Skeletal muscle tissue (tissue), 4 donors: ENCODE data around the gene FYCO1. TPM values are rescaled to one million over a fixed set of nuclear protein-coding genes. Genes with fewer than 3 reads are reported as not detected.

Source experiments
- H3K27ac ChIP-seq: one replicate; pipeline ENCODE4 v1.7.0; 2013; ENCODE audit warnings: mild to moderate bottlenecking, low read depth, low read length, inconsistent platforms
- H3K27me3 ChIP-seq, 3 donors: one replicate each; pipeline ENCODE4 v1.7.0; 2013; ENCODE audit warnings: low read length in 3 of 3; ENCODE audit not compliant: control insufficient read depth in 3 of 3, insufficient read depth in 3 of 3
- H3K36me3 ChIP-seq, 3 donors: one replicate each; pipeline ENCODE4 v1.7.0; 2013; ENCODE audit warnings: low read length in 3 of 3; ENCODE audit not compliant: control insufficient read depth in 3 of 3, insufficient read depth in 3 of 3
- H3K4me1 ChIP-seq, 3 donors: one replicate each; pipeline ENCODE4 v1.7.0; 2013; ENCODE audit warnings: low read length in 3 of 3, mild to moderate bottlenecking in 3 of 3; ENCODE audit not compliant: control insufficient read depth in 3 of 3, insufficient read depth in 3 of 3
- H3K4me3 ChIP-seq, 3 donors: one replicate each; pipeline ENCODE4 v1.7.0; 2013; ENCODE audit warnings: low read length in 3 of 3
- H3K9ac ChIP-seq, 3 donors: one replicate each; pipeline ENCODE4 v1.7.0; 2013; ENCODE audit warnings: low read length in 3 of 3, mild to moderate bottlenecking in 3 of 3, moderate library complexity in 2 of 3, low read depth in 1 of 3
- H3K9me3 ChIP-seq, 3 donors: one replicate each; pipeline ENCODE4 v1.7.0; 2013; ENCODE audit warnings: low read length in 3 of 3; ENCODE audit not compliant: control insufficient read depth in 3 of 3
- total RNA-seq: library from RNA; depleted of rRNA; stranded (reverse); fragments of >200 nt; gene quantifications from one replicate; pipeline ENCODE4 v1.2.3, GENCODE V29; 2014
- donor health status: Osteomylitis.

FYCO1 gene
- total RNA-seq, 1 donor from 2014 or later, result 16.7 TPM

DNA sequence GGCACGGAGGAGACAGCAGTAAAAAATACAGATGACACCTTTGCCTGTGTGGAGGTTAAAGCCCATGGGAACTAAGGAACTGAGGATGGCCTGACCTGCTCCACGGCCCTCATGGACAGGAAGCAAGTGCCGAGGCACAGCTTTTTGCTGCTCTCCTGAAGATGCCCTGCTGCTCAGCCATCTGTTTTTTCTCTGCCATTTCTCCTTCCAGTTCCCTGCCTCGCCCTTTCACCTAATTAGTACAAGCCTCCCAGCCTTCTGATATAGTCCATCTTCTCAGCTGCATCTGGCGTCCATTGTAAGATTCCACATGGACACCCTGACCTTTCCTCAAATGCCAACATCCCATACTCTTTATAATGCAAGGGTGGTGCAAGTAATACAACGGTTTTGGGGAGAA lies 64.1 kb downstream of the FYCO1 start:
- no peak overlapping the region for H3K4me3 ChIP-seq
- no peak overlapping the region for H3K27ac ChIP-seq
- no peak overlapping the region for H3K9ac ChIP-seq
- H3K27me3 ChIP-seq, result no peaks in the 10 kb centered on the region
- no peaks in the 10 kb centered on the region for H3K4me1 ChIP-seq
- H3K9me3 ChIP-seq, result no peaks in the 10 kb centered on the region
- H3K36me3 ChIP-seq, result peaks cover 86 to 96% (median 94%) of the 10 kb centered on the region in 3 donors

DNA sequence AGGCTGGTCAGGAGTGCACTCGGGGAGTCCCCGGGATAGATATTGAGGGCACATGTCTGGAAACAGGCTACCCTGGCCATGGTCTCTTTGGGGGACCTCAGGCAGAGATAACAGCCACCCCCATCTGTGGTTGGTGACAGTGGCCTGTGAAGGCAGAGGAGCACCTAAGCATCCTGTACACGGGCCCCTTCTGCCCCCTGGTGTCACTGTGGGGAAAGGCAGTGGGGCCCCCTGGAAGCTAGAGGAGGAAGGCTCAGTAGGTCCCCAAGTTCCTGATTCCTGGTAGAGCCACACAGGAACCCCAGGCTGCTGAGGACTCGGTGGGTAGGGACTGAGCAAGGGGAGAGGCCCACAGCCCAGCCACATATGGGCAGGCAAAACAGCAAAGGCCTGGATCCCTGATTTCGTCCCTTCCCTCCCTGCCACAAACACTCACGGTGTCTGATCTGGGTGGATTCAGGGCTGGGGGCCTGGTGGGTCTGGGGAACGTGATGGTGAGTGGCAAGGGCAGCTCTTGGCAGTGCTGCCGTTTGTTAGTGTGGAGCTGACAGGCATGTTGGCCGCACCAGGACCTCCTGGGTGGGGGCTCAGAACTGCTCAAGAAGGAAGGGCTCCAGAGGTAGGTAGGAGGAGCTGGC lies 66.5 kb downstream of the FYCO1 start:
- Histone ChIP-seq H3K4me3 (no peak overlapping the region), H3K36me3 (peaks cover 69 to 83% (median 78%) of the 10 kb centered on the region in 3 donors), H3K9ac (peak overlapping the region in 1 of 3 donors; percentile 8), H3K27me3 (no peaks in the 10 kb centered on the region), H3K4me1 (no peaks in the 10 kb centered on the region), H3K27ac (no peak overlapping the region), H3K9me3 (no peaks in the 10 kb centered on the region)

DNA sequence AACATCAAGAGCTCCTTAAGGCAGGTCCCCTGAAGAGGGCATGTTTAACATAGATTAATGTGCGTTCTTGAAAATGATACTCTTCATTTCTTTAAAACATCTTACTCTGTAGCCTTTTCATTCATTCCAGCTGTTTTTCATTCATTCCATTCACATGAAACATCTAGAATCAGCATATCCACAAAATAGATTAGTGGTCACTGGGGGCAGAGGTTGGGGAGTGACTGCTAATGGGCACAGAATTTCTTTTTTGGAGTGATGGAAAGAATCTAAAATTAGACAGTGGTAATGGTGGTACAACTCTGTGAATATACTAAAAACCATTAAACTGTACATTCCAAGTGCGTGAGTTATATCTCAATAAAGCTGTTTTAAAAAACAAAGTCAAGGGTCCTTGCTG lies 67.7 kb downstream of the FYCO1 start:
- Histone ChIP-seq H3K4me3 (no peak overlapping the region), H3K27ac (no peak overlapping the region), H3K9me3 (no peaks in the 10 kb centered on the region), H3K9ac (no peak overlapping the region), H3K27me3 (no peaks in the 10 kb centered on the region), H3K4me1 (no peaks in the 10 kb centered on the region), H3K36me3 (peaks cover 72 to 85% (median 78%) of the 10 kb centered on the region in 3 donors)

DNA sequence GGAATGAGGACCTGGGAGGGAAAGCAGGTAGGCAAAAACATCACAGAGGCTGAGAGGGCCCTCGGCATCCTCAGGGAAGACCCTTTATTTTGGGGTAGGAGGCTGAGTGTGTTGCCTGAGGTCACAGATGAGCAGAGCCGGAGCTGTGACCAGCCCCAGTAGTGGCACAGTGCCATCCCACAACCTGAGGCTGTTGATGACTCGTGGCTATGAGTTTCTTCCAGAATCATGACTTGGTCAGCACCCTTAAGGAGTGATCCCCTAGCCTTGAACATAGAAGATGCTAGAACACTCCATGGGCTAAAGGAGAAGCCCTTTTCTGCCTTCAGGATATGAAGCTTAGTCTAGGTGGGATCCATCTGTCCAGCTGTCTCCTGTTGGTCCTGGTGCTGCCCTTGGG lies 71.9 kb downstream of the FYCO1 start:
- H3K9me3 ChIP-seq, result no peaks in the 10 kb centered on the region
- H3K36me3 ChIP-seq, result peaks cover 67 to 85% (median 77%) of the 10 kb centered on the region in 3 donors
- H3K4me1 ChIP-seq, result no peaks in the 10 kb centered on the region
- H3K27ac ChIP-seq, result no peak overlapping the region
- no peak overlapping the region for H3K4me3 ChIP-seq
- H3K27me3 ChIP-seq, result no peaks in the 10 kb centered on the region
- no peak overlapping the region for H3K9ac ChIP-seq

DNA sequence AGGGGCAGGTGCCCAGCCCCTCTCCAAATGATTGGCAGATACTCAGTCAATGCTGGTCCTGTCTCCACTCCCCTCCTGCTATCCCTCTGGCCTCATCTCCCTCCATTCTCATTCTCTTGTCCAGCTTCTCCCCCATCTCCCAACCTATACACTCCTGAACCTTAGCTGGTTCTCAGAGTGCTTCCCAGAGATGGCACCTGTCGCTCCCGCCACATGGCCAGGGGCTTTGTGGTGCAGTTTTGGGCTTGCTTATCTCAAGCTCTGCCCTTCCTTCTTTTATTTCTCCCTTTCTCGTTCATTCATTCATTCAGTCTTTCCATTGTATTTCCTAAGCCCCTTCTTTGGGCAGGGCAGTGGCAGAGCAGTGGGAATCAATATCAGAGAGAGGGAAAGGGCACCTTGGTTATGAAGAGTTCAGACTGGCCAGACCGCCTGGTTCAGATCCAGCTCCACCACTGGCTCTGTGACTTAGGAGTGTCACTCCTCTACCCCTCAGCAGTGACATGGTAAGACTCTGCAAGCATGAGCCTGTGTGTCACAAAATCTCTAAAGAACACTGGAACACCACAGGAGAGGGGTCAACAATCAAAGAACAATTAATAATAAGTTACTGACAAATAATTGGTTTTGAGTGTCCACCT lies 72.6 kb downstream of the FYCO1 start:
- Histone ChIP-seq H3K9me3 (no peaks in the 10 kb centered on the region), H3K27ac (no peak overlapping the region), H3K4me3 (no peak overlapping the region), H3K4me1 (no peaks in the 10 kb centered on the region), H3K36me3 (peaks cover 66 to 83% (median 74%) of the 10 kb centered on the region in 3 donors), H3K9ac (no peak overlapping the region), H3K27me3 (no peaks in the 10 kb centered on the region)

DNA sequence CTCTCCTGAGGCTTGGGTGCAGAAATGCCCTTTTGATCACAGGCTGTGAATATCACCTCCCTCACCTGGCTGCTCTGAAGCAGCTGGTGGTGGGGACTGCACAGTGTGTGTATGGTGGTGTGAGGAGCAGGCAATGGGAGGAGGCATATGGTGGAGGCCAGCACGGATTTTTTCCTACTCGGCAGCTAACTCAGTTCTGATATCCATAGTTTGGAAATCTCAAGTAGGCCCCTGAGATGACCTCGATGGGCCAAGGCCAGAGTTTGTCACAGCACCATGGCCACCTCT lies 73.6 kb downstream of the FYCO1 start:
- Histone ChIP-seq H3K27ac (no peak overlapping the region), H3K36me3 (peaks cover 57 to 77% (median 71%) of the 10 kb centered on the region in 3 donors), H3K4me1 (peaks cover 0 to 6% (median 0%) of the 10 kb centered on the region in 3 donors), H3K9me3 (no peaks in the 10 kb centered on the region), H3K4me3 (no peak overlapping the region), H3K9ac (no peak overlapping the region), H3K27me3 (no peaks in the 10 kb centered on the region)

DNA sequence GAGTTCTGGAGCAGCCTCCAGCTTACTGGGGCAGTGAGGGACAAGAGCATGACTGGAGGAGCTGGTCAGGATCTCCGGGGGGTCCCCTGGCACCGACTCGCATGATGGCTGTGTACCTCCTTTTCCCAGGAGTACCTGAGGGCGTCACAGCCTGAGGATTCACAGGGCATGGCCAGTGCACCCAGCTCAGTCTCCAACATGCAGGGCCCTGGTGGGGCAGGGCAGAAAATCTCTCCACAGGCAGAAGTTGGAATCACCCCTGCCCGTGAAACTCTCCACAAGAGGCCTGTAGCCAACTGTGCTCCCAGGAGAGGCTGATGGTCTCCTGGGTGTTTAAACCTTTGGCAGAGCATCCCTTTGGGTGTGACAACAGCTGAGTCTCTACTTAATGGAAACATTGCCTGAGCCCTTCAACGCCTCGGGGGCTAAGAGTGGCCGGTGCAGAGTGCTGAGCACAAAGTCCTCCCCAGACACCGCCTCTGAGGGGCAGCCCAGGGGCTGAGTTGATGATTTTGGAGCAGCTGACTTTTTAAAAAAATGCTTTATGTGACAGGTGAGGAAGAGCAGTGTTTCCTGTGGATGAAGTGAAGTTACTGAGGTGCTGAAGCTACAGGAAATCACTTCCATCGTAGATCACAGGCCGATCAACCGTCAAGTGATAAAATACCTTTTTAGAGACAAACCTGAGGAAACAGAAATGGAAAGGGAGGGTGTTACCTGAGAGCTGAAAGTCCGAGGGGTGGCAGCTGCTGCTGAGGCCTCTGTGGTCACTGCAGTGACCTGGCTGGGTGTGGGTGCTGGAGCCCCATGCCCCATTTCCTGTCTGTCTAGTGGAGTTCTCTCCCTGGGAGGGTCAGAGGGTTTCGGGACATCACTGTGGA lies 74.2 kb downstream of the FYCO1 start:
- Histone ChIP-seq H3K27ac (no peak overlapping the region), H3K4me1 (peaks cover 0 to 6% (median 0%) of the 10 kb centered on the region in 3 donors), H3K36me3 (peaks cover 57 to 75% (median 71%) of the 10 kb centered on the region in 3 donors), H3K27me3 (no peaks in the 10 kb centered on the region), H3K9ac (no peak overlapping the region), H3K9me3 (no peaks in the 10 kb centered on the region), H3K4me3 (no peak overlapping the region)

DNA sequence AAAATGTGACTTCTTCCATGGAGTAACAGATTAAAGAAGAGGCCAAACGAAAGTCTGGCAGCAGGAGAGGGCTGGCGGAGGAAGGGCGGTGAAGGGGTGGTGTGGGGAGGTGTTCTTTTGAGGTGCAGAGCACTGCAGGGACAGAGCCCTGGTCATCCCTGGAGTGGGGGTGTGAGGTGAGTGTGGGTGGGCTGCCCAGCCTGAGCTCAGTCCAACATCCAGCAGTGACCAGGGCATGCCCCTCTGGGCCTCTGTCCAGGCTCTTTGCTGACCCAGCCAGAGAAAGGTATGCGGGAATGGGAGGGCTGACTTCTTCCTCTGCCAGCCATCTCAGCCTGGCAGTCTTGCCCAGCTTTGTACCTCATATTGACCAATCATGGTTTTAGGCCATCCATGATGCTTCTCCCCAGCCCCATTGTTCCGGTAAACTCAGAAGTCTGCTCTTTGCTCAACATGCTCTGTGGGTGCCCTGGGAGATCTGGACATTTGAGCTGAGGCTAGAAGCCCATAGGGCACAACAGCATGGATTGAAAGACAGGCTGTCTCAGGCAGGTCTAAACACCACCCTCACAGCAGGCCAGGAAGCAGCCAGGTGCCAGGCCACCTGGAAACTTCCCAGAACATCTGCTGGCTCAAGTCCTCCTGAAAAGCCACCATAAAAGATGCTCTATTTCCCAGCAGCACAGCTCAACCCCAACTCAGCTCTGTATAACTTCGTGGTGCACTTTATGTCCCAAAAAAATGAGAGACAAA lies 78.3 kb downstream of the FYCO1 start:
- no peaks in the 10 kb centered on the region for H3K27me3 ChIP-seq
- no peaks in the 10 kb centered on the region for H3K9me3 ChIP-seq
- no peak overlapping the region for H3K27ac ChIP-seq
- peaks cover 0 to 6% (median 0%) of the 10 kb centered on the region in 3 donors for H3K4me1 ChIP-seq
- peaks cover 37 to 47% (median 45%) of the 10 kb centered on the region in 3 donors for H3K36me3 ChIP-seq
- no peak overlapping the region for H3K9ac ChIP-seq
- no peak overlapping the region for H3K4me3 ChIP-seq

DNA sequence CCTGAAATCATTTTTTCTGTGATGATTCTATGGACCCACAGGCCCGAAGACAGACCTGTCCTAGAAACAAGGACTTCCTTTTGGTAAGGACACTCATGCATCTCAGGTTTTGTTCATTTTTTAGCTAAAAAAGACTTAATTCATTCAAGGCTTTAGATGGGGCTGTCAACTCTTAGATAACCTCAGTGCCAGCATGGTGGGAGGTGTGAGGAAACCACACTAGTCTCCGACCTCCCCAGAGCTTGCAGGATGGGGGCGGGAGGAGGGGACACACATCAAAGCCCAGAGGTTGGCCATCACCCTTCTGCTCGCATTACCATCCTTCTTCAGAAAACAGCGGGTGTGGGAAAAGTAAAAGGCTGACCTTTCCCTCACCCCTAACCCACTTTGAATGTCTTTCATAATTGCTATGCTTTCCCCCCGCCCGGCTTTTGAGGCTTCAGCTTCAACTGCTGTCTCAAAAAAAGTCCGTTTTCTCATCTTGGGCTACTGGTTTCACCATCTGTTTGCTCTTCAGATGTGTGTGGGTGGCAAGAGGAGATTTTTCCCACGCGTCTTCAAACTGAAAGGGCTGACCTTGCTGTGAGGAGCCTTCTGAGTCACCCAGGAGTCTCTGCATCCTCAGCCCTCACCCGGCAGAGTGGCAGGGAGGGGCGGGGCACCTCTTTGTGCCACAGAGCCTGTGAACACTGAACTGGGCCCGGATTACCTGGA lies 79.9 kb downstream of the FYCO1 start:
- Histone ChIP-seq H3K4me3 (no peak overlapping the region), H3K4me1 (peaks cover 0 to 6% (median 0%) of the 10 kb centered on the region in 3 donors), H3K27me3 (no peaks in the 10 kb centered on the region), H3K9me3 (no peaks in the 10 kb centered on the region), H3K9ac (no peak overlapping the region), H3K27ac (no peak overlapping the region), H3K36me3 (peaks cover 22 to 31% (median 29%) of the 10 kb centered on the region in 3 donors)
